Loucy (cell line): ENCODE data around the gene KCMF1.

ENCODE experiments used
- CTCF ChIP-seq: fragments of 200-600 bp; sonication (generic); conservative IDR thresholded peaks from 2 replicates; pipeline ENCODE4 v1.5.1; 2014; ENCODE audit warnings: mild to moderate bottlenecking, antibody characterized with exemption, low read length
- EZH2phosphoT487 ChIP-seq: fragments of 200-600 bp; IDR thresholded peaks from 2 replicates; pipeline ENCODE4 v1.6.1; 2018; ENCODE audit warnings: antibody characterized with exemption, mild to moderate bottlenecking, moderate library complexity, borderline replicate concordance

GRCh38 chr2:85077859-85078419, 107.0 kb downstream of the KCMF1 start:
- TF ChIP-seq EZH2phosphoT487 (no peak), CTCF (no peak)
